Aorta (tissue), 5 donors: ENCODE measurements around the gene PCNP. TPM values are rescaled to one million over a fixed set of nuclear protein-coding genes. Genes with fewer than 3 reads are reported as not detected.

Source experiments
- ATAC-seq: fragments of 200-7000 bp; cut with Tn5 transposase; one replicate; pipeline ENCODE4 v1.9.1; 2022; ENCODE audit warnings: moderate library complexity; ENCODE audit not compliant: low FRiP score
- DNase-seq, 2 donors: peaks; one replicate each; pipeline ENCODE4 v3.0.0-alpha.2; 2020
- H3K27ac ChIP-seq, 2 donors: one replicate each; pipeline ENCODE4 v1.5.1; 2013; ENCODE audit warnings: low read length in 2 of 2, mild to moderate bottlenecking in 2 of 2, moderate library complexity in 2 of 2, control low read depth in 1 of 2, inconsistent platforms in 1 of 2, low read depth in 1 of 2
- H3K27me3 ChIP-seq, 2 donors: one replicate each; pipeline ENCODE4 v1.6.1; 2013; ENCODE audit warnings: control low read depth in 1 of 2, low read length in 1 of 2, mild to moderate bottlenecking in 1 of 2, moderate library complexity in 1 of 2; ENCODE audit not compliant: insufficient read depth in 2 of 2, control insufficient read depth in 1 of 2
- H3K36me3 ChIP-seq, 2 donors: one replicate each; pipeline ENCODE4 v1.6.1; 2013; ENCODE audit warnings: control low read depth in 1 of 2, low read length in 1 of 2, mild to moderate bottlenecking in 1 of 2; ENCODE audit not compliant: insufficient read depth in 2 of 2, control insufficient read depth in 1 of 2
- H3K4me1 ChIP-seq, 2 donors: one replicate each; pipeline ENCODE4 v1.6.1; 2013; ENCODE audit warnings: low read length in 2 of 2, control low read depth in 1 of 2, mild to moderate bottlenecking in 1 of 2, moderate library complexity in 1 of 2; ENCODE audit not compliant: insufficient read depth in 2 of 2, control insufficient read depth in 1 of 2
- H3K4me3 ChIP-seq, 2 donors: one replicate each; pipeline ENCODE4 v1.5.1; 2013; ENCODE audit warnings: low read length in 2 of 2, control low read depth in 1 of 2, mild to moderate bottlenecking in 1 of 2
- H3K9me3 ChIP-seq: one replicate; pipeline ENCODE4 v1.6.1; 2013; ENCODE audit warnings: mild to moderate bottlenecking, low read length; ENCODE audit not compliant: control insufficient read depth
- WGBS, 2 donors: extraction: QIAGEN DNeasy Blood & Tissue Kit; methylation state at CpG; one replicate each; pipeline ENCODE4 v1.1.7; 2013; 5-methylcytosine and 5-hydroxymethylcytosine counted together
- intact Hi-C, 2 donors: fragments of 100-400 bp; cut with DNase I; formaldehyde crosslinking; loops; one replicate each; pipeline versions ENCODE4 v1.14.2 to v1.15.0; 2022
- long read RNA-seq, 2 donors: library from polyadenylated mRNA; unstranded; transcript quantifications; one replicate each; pipeline ENCODE4 v2.0.0, GENCODE V29; 2020 to 2021
- polyA plus RNA-seq, 2 donors: library from polyadenylated mRNA; stranded (reverse); fragments of 200-250 nt; gene quantifications; one replicate each; pipeline ENCODE4 v1.2.3, GENCODE V29; 2013
- total RNA-seq, 2 donors: library from RNA; stranded (reverse); fragmentation: NEBNext Ultra II Directional; extraction: Animal tissue kit (Norgen Biotek cat#: 25700); gene quantifications; one replicate each; pipeline ENCODE4 v1.2.1, GENCODE V29; 2021
- donor health status: healthy with polysubstance abuse.
- donor health status: Bipolar disorder and iron deficiency.
- donor health status: DM: no; HTN: no; CAD: no.
- donor health status: DM: no; HTN: no; CAD: no.
- donor health status: DM: yes; HTN: yes; CAD: no.

The PCNP gene
- total RNA-seq, result 100 to 1,000 TPM; 161 to 176 TPM
- polyA plus RNA-seq, result 100 to 1,000 TPM; 135 to 233 TPM
- long read RNA-seq, donor 1, transcript PCNP-207 (5 exons, 786 nt), result minor isoform, 15 of 502 reads
- long read RNA-seq, donor 1, transcript PCNP-202 (5 exons, 2,165 nt), result minor isoform, 152 of 502 reads
- long read RNA-seq, donor 1, transcript PCNP-201 (5 exons, 2,342 nt), result major isoform, 199 of 502 reads
- long read RNA-seq, donor 1, transcript PCNP-204 (4 exons, 2,028 nt), result minor isoform, 46 of 502 reads
- long read RNA-seq, donor 1, partial matches to known transcripts, result 20 of 502 reads
- long read RNA-seq, donor 1, other reads (novel, unspliced or antisense), result 55 of 502 reads
- long read RNA-seq, donor 2, transcript PCNP-202 (5 exons, 2,165 nt), result minor isoform, 33 of 116 reads
- long read RNA-seq, donor 2, transcript PCNP-207 (5 exons, 786 nt), result minor isoform, 6 of 116 reads
- long read RNA-seq, donor 2, transcript PCNP-201 (5 exons, 2,342 nt), result major isoform, 55 of 116 reads
- long read RNA-seq, donor 2, partial matches to known transcripts, result 6 of 116 reads
- long read RNA-seq, donor 2, other reads (novel, unspliced or antisense), result 12 of 116 reads

- ATAC-seq, result peak; percentile 98
Observed at GRCh38 chr3:101573449-101574387, at the start of gene PCNP. Gene PCNP (plus strand): TSS chr3:101574180. CDS start chr3:101574216, 36 bp downstream.

GRCh38 chr3:101527441-101527840, 46.5 kb upstream of the PCNP start:
- intact Hi-C loops, result no loop called here
- H3K4me3 ChIP-seq, result no peak overlapping the region
- 83% methylated on average over 4 of the region's 4 CpGs for WGBS, 2 donors

More at GRCh38 chr3:101573449-101574387, at the start of gene PCNP:
- WGBS, 2 donors, result 1% methylated on average over 44 to 47 of the region's 47 CpGs
- no peaks in the 10 kb centered on the region for H3K27me3 ChIP-seq
- H3K36me3 ChIP-seq, result no peaks in the 10 kb centered on the region
- peak within 1 kb of the TSS; percentile 83 to 87 for H3K4me3 ChIP-seq
- intact Hi-C loops, result loop anchor here (2.0 to 10.0 kb wide), 3 partner anchors 61 to 103 kb away; partner anchors contain the start of genes ZBTB11 (in 2 of the 2) and SENP7 (in 1 of the 2)
- H3K4me1 ChIP-seq, result peaks cover 2% of the 10 kb centered on the region in 2 donors
- no peaks in the 10 kb centered on the region for H3K9me3 ChIP-seq
- peak; percentile 99 to 100 for DNase-seq
- H3K27ac ChIP-seq, result peak within 1 kb of the TSS; percentile 86 to 97

GRCh38 chr3:101527906-101528305, 46.1 kb upstream of the PCNP start:
- Histone ChIP-seq H3K36me3 (no peaks in the 10 kb centered on the region), H3K27me3 (no peaks in the 10 kb centered on the region), H3K27ac (no peak overlapping the region), H3K4me3 (no peak overlapping the region), H3K4me1 (peaks cover 0 to under 1% of the 10 kb centered on the region in 2 donors), H3K9me3 (peaks cover 2% of the 10 kb centered on the region)
- ATAC-seq (no peak), DNase-seq (no peak)
- intact Hi-C loops, result no loop called here
- WGBS, 2 donors, result 0 to 25% methylated on average over 1 of the region's 1 CpG

More at GRCh38 chr3:101527441-101527840, 46.5 kb upstream of the PCNP start:
- Histone ChIP-seq H3K4me1 (no peaks in the 10 kb centered on the region), H3K9me3 (peaks cover 2% of the 10 kb centered on the region), H3K27ac (no peak overlapping the region), H3K27me3 (no peaks in the 10 kb centered on the region), H3K36me3 (no peaks in the 10 kb centered on the region)
- DNase-seq, result no peak
- no peak for ATAC-seq

GRCh38 chr3:101529816-101530685, 43.9 kb upstream of the PCNP start:
- DNase-seq, result no peak
- ATAC-seq, result no peak
- peaks cover 2% of the 10 kb centered on the region for H3K9me3 ChIP-seq
- H3K4me3 ChIP-seq, result no peak overlapping the region
- no peak overlapping the region for H3K27ac ChIP-seq
- WGBS, 2 donors, result 89 to 92% methylated on average over 4 of the region's 4 CpGs
- intact Hi-C loops, result no loop called here
- H3K27me3 ChIP-seq, result no peaks in the 10 kb centered on the region
- H3K4me1 ChIP-seq, result peaks cover 0 to 11% of the 10 kb centered on the region in 2 donors
- no peaks in the 10 kb centered on the region for H3K36me3 ChIP-seq

GRCh38 chr3:101530686-101531047, 43.3 kb upstream of the PCNP start:
- ATAC-seq, result no peak
- intact Hi-C loops, result no loop called here
- WGBS, 2 donors, result 82 to 83% methylated on average over 2 of the region's 2 CpGs

GRCh38 chr3:101531473-101532086, 42.4 kb upstream of the PCNP start:
- no peaks in the 10 kb centered on the region for H3K27me3 ChIP-seq
- no peak for ATAC-seq
- no peaks in the 10 kb centered on the region for H3K36me3 ChIP-seq
- no peak overlapping the region for H3K4me3 ChIP-seq
- no peak for DNase-seq
- H3K27ac ChIP-seq, result no peak overlapping the region
- peaks cover 0 to 11% of the 10 kb centered on the region in 2 donors for H3K4me1 ChIP-seq
- intact Hi-C loops, result no loop called here
- WGBS, 2 donors, result 49 to 66% methylated on average over 2 of the region's 2 CpGs
- H3K9me3 ChIP-seq, result no peaks in the 10 kb centered on the region

More at GRCh38 chr3:101530686-101531047, 43.3 kb upstream of the PCNP start:
- Histone ChIP-seq H3K9me3 (peaks cover under 1% of the 10 kb centered on the region), H3K27ac (no peak overlapping the region), H3K27me3 (no peaks in the 10 kb centered on the region), H3K36me3 (no peaks in the 10 kb centered on the region), H3K4me1 (peaks cover 0 to 11% of the 10 kb centered on the region in 2 donors), H3K4me3 (no peak overlapping the region)
- no peak for DNase-seq

- ATAC-seq (no peak), DNase-seq (no peak)
- peaks cover 0 to 11% of the 10 kb centered on the region in 2 donors for H3K4me1 ChIP-seq
- no peaks in the 10 kb centered on the region for H3K36me3 ChIP-seq
- H3K27me3 ChIP-seq, result no peaks in the 10 kb centered on the region
- no peak overlapping the region for H3K4me3 ChIP-seq
- H3K9me3 ChIP-seq, result no peaks in the 10 kb centered on the region
- WGBS, 2 donors, result 27% methylated on average over 9 of the region's 9 CpGs
- intact Hi-C loops, result no loop called here
- H3K27ac ChIP-seq, result peak overlapping the region; percentile 3 to 28
Observed at GRCh38 chr3:101532783-101533602, 41.0 kb upstream of the PCNP start.
